Measurements from ENCODE around the gene FETUB.
"Not testable (repeated sequence)": the region's sequence is repeated elsewhere in the genome, so short reads cannot be mapped to it uniquely, and the experiment has no call there.

Gene FETUB

GRCh38 chr3:186682812-186683211 is 42.6 kb downstream of the FETUB start:
- DNase-seq = no peak

- DNase-seq = no peak
These were observed 43.8 kb downstream of the FETUB start for GRCh38 chr3:186683979-186684378.

DNA sequence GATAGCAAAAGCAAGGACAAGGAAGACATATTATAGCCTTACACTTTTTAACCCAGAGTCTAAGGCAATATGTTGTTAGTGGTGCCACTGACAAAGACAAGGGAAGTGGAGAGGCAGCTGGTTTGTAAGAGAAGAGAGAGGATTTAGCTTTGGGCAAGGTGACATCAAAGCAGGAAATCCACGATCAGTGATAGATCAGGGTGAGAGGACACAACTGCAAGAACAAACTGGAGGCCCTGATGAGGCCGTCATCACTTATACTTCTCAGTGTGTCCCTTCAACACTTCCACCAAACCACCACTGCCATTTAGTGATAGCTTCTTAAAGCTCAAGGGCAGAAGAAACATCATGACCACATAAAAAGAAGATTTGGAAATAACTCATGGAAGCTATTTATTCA is 46.3 kb downstream of the FETUB start:
- not testable (repeated sequence) for DNase-seq

DNA sequence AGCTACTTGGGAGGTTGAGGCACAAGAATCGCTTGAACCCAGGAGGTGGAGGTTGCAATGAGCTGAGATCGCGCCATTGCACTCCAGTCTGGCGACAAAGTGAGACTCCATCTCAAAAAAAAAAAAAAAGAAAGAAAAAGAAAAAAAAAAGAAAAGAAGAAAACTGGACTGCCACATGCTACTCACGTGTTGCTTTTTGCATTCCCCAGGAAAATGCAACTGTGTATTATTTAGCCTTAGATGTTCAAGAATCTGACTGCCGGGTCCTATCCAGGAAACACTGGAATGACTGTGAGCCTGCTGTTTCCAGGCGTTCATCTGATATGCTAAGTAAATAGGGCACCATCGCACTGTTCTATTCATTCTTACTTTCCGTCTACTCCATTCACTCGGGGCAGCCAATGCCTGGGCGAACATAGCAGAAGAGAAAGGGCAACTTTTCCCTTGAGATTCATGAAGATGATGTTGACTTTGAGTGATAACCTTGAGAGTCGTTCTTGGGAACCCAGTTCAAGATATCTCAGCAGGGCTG is 47.0 kb downstream of the FETUB start:
- DNase-seq = no peak

DNA sequence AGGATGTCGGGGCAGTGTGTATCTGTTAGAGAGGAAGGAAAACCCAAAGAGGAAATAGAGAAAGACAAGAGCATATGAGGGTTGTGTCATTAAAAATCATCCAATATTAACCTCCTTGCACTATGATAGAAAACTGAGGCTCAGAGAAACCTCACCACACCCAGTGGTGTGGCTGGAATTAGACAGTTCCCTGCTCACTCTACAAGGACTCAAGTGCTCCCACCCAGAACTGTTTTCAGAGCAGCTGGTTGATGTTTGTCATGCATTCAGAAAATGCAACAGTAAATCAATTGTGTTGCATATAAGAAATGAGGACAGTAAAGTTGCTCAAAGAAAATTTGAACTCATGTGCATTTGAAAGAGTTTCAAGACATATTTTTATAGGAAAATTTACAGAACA is 50.1 kb downstream of the FETUB start:
- not testable (repeated sequence) for DNase-seq

- no peak for DNase-seq
These were observed 51.5 kb downstream of the FETUB start for GRCh38 chr3:186691676-186692075.

- DNase-seq = no peak
These were observed 53.6 kb downstream of the FETUB start for GRCh38 chr3:186693843-186694242.

GRCh38 chr3:186694288-186695032 is 54.3 kb downstream of the FETUB start:
- no peak for DNase-seq

DNA sequence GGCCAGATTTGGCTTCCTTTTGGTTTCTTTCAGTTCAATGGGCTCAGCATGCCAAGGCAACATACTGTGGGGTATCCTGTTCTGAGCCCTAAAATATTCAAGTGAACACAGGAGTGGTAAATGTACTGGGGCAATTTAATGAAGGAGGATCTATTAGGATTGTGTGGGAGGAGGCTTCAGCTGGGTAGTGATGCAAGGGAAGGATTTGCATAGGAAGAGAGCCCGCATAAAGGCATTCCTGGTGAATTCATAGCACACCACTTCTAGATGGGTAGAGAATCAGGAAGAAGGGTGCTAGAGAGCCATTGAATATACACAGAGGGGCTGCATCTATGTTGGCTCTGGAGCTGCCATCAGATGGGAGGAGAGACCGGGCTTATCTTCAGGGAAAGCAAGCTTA is 56.3 kb downstream of the FETUB start:
- DNase-seq = no peak

- DNase-seq = no peak
These were observed 57.3 kb downstream of the FETUB start for GRCh38 chr3:186697510-186697909.

DNA sequence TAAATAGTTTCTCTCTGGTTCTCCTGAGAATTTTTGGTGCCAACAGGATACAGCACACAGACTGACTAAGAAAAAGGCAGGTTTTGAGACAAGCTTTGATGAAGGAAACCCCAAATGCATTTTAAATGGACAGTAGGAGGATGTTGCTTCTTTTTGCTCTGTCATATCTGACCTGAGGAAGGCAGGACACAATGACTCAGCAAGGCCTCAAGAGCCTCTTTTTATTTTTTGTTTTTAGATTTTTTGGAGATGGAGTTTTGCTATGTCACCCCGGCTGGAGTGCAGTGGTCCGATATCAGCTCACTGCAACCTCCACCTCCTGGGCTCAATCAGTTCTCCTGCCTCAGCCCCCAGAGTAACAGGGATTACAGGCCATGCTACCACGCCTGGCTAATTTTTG is 60.1 kb downstream of the FETUB start:
- DNase-seq = no peak

DNA sequence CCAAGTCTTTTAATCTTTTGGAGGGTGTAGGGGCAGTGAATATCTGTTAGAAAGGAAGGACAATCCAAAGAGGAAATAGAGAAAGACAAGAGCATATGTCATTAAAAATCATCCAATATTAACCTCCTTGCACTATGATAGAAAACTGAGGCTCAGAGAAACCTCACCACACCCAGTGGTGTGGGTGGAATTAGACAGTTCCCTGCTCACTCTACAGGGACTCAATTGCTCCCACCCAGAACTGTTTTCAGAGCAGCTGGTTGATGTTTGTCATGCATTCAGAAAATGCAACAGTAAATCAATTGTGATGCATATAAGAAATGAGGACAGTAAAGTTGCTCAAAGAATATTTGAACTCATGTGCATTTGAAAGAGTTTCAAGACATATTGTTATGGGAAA is 62.3 kb downstream of the FETUB start:
- DNase-seq = not testable (repeated sequence)
